Calu3 (cell line): Measurements from ENCODE around the gene KCP. TPM values are rescaled to one million over a fixed set of nuclear protein-coding genes. Genes with fewer than 3 reads are reported as not detected.
A peak's percentile ranks its signal among the peaks of the same experiment; 100 is the strongest.

ENCODE experiments used
- BruUV-seq: library from RNA; stranded (reverse); fragments of 400-500 nt; replicated peaks from 2 replicates; lab custom pipeline; 2021; lab: Mats Ljungman, UMichigan
- CTCF ChIA-PET: fragments of 300-600 bp; sonication (Branson Sonifier 250); formaldehyde crosslinking; loops from one replicate; lab custom pipeline; 2022; ENCODE audit warnings: antibody characterized with exemption; lab: Charles Lee
- DNase-seq: peaks from one replicate; pipeline ENCODE4 v3.0.0; 2022
- H3K27ac Mint-ChIP-seq: one replicate; pipeline ENCODE4 v1.8.0; 2022; ENCODE audit warnings: mixed read lengths; ENCODE audit not compliant: unreplicated experiment
- H3K27me3 Mint-ChIP-seq: one replicate; pipeline ENCODE4 v1.8.0; 2022; ENCODE audit warnings: mixed read lengths; ENCODE audit not compliant: unreplicated experiment
- H3K36me3 Mint-ChIP-seq: one replicate; pipeline ENCODE4 v1.8.0; 2022; ENCODE audit warnings: mild to moderate bottlenecking, moderate library complexity, mixed read lengths; ENCODE audit not compliant: insufficient read depth, unreplicated experiment
- H3K4me1 Mint-ChIP-seq: one replicate; pipeline ENCODE4 v1.8.0; 2022; ENCODE audit warnings: mild to moderate bottlenecking, low read depth, mixed read lengths; ENCODE audit not compliant: unreplicated experiment
- H3K4me3 Mint-ChIP-seq: one replicate; pipeline ENCODE4 v1.8.0; 2022; ENCODE audit warnings: mild to moderate bottlenecking, low read depth, moderate library complexity, mixed read lengths; ENCODE audit not compliant: unreplicated experiment
- H3K9me3 Mint-ChIP-seq: one replicate; pipeline ENCODE4 v1.8.0; 2022; ENCODE audit warnings: low read depth, mixed read lengths; ENCODE audit not compliant: unreplicated experiment
- intact Hi-C: fragments of 100-400 bp; cut with micrococcal nuclease; formaldehyde crosslinking; loops from one replicate; pipeline ENCODE4 v1.10.0; 2022; ENCODE audit not compliant: unreplicated experiment
- total RNA-seq: library from RNA; stranded (reverse); gene quantifications from 2 replicates; pipeline ENCODE4 v1.2.3, GENCODE V29; 2022
- TF ChIP-seq, protein P1 (sequence below): fragments of 200-600 bp; IDR thresholded peaks from one replicate; pipeline ENCODE4 v1.8.0; 2022; ENCODE audit warnings: antibody characterized with exemption; ENCODE audit not compliant: unreplicated experiment

KCP gene
- total RNA-seq, 1 experiment from 2014 or later = 6.8 TPM

DNA sequence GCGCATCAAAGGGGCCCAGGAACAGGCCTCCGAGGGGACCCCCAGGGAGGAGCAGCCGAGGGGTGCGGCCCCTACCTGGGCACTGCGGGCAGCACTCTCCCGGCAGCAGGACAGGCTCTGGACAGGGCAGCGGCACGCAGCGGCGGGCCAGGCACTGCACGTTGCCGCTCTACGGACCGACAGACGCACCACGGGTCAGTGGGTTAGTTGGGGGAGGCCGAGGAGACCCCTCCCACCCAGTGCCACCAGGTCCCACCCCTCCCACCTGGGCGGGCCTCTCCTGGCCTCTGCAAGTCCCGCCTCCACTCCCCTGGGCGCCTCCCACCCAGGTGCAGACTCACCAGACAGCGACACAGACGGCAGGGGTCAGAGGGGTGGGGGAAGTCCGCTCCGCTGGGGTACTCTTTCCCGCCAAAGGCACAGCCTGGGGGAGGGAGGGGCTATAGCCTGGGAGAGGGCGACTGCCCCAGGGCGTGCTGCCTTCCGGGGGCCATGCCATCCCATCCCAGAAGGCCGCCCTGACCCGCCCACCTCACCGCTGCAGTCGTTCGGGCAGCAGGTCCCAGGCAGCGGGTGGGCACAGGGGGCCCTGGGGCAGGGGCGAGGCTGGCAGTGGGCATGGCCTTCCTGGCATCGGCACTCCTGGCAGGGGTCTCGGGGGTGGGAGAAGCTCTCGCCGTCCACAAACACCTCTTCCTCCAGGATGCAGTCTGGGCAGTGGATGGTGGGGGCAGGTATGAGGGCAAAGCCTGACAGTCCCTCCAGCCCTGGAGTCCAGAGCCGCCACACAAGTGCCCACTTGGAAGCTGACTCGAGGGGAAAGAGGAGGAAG lies 19.2 kb downstream of the KCP start:
- Mint-ChIP-seq H3K27ac (no peak overlapping the region), H3K4me1 (peaks cover 15% of the 10 kb centered on the region), H3K27me3 (no peaks in the 10 kb centered on the region), H3K4me3 (peak overlapping the region; percentile 57), H3K36me3 (peaks cover 46% of the 10 kb centered on the region), H3K9me3 (no peaks in the 10 kb centered on the region)
- CTCF ChIA-PET = no interaction called here
- BruUV-seq = no TSS peak
- DNase-seq = peak; percentile 82
- intact Hi-C loops = no loop called here
- TF ChIP-seq, protein P1, sequence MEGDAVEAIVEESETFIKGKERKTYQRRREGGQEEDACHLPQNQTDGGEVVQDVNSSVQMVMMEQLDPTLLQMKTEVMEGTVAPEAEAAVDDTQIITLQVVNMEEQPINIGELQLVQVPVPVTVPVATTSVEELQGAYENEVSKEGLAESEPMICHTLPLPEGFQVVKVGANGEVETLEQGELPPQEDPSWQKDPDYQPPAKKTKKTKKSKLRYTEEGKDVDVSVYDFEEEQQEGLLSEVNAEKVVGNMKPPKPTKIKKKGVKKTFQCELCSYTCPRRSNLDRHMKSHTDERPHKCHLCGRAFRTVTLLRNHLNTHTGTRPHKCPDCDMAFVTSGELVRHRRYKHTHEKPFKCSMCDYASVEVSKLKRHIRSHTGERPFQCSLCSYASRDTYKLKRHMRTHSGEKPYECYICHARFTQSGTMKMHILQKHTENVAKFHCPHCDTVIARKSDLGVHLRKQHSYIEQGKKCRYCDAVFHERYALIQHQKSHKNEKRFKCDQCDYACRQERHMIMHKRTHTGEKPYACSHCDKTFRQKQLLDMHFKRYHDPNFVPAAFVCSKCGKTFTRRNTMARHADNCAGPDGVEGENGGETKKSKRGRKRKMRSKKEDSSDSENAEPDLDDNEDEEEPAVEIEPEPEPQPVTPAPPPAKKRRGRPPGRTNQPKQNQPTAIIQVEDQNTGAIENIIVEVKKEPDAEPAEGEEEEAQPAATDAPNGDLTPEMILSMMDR = peak; percentile 10

DNA sequence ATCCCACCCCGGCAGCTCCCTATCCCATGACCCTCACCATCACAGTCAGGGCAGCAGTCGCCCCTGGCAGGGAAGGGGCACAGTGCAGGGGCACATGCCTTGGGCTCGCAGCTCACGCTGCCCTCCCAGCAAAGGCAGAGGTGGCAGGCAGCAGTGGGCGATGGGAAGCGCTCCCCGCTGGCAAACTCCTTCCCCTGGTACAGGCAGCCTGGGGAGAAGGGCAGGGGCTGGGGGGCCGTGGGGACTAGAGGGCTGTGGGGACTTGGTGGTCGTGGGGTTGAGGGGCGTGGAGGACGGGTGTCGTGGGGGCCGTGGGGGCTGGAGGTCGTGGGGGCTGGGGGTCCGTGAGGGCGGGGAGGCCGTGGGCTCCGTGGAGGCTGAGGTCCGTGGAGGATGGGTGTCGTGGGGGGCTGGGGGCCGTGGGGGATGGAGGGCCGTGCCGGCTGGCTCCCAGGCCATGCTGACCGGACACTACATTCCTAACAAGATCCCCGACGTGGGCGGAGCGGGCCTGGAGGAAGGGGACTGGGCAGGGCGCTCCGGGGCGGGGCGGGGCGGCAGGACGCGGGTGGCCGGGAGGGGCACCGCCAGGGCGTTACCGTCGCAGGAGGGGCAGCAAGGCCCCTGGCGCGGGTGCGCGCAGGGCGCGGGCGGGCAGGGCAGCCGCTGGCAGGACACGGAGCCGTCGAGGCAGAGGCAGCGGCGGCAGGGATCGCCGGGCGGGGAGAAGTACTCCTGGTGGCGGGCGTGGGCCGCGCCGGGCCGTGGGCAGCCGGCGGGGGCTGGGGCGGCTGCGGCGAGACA lies 20.0 kb downstream of the KCP start:
- DNase-seq = peak; percentile 79
- H3K4me3 Mint-ChIP-seq = peak overlapping the region; percentile 57
- CTCF ChIA-PET = interaction anchor here (0.6 to 0.8 kb wide), 5 partner anchors 150 to 546 kb away, joined by 4 to 6 read pairs (median 6); no protein-coding TSS in a partner anchor
- no TSS peak for BruUV-seq
- TF ChIP-seq, protein P1 = peak; percentile 12
- peaks cover 15% of the 10 kb centered on the region for H3K4me1 Mint-ChIP-seq
- H3K36me3 Mint-ChIP-seq = peaks cover 51% of the 10 kb centered on the region
- intact Hi-C loops = no loop called here
- H3K27me3 Mint-ChIP-seq = no peaks in the 10 kb centered on the region
- no peak overlapping the region for H3K27ac Mint-ChIP-seq
- no peaks in the 10 kb centered on the region for H3K9me3 Mint-ChIP-seq

DNA sequence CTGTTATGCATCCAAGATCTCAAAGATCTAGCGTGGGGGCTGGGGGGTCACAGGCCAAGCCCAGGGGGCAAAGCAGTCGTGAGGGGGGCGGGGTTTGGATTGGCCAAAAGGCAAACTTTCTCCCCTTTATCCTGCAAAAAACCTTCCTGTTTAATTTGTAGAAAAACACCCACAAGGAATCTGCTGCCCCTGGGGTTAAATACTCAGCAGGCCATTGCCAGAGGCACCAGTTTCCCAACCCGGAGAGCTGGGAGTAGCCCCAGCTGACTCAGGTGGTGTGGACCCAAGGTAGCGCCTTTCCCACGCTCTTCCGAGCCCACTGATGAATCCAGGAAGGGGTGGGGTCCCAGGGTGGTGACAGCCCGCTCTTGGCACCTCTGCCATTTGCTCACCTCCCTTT lies 21.4 kb downstream of the KCP start:
- no TSS peak for BruUV-seq
- no peak for DNase-seq
- H3K4me3 Mint-ChIP-seq = no peak overlapping the region
- no peaks in the 10 kb centered on the region for H3K9me3 Mint-ChIP-seq
- TF ChIP-seq, protein P1 = no peak
- peaks cover 51% of the 10 kb centered on the region for H3K36me3 Mint-ChIP-seq
- no peak overlapping the region for H3K27ac Mint-ChIP-seq
- H3K27me3 Mint-ChIP-seq = no peaks in the 10 kb centered on the region
- intact Hi-C loops = no loop called here
- H3K4me1 Mint-ChIP-seq = peaks cover 20% of the 10 kb centered on the region
- CTCF ChIA-PET = interaction anchor here (0.6 kb wide), 2 partner anchors 14 to 466 kb away, joined by 4 to 5 read pairs; no protein-coding TSS in a partner anchor

DNA sequence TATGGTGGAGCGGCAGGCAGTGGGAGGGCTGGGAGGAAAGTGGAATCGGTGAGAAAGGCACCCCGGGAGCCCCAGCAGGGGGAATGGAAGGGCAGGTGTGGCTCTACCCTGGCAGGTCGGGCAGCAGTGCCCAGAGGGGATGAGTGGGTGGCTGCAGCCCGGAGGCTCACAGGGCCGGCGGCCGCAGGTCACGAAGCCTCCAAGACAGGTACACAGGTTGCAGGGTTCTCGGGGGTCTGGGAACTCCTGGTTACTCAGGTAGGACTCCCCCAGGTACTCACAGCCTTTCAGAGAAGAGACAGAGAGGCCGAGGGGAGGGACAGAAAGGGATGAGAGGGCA lies 21.8 kb downstream of the KCP start:
- Mint-ChIP-seq H3K4me3 (no peak overlapping the region), H3K27me3 (no peaks in the 10 kb centered on the region), H3K36me3 (peaks cover 50% of the 10 kb centered on the region), H3K4me1 (peaks cover 21% of the 10 kb centered on the region), H3K27ac (no peak overlapping the region), H3K9me3 (no peaks in the 10 kb centered on the region)
- intact Hi-C loops = no loop called here
- CTCF ChIA-PET = interaction anchor here (0.6 kb wide), 1 partner anchor 466 kb away, joined by 4 read pairs; no protein-coding TSS in a partner anchor
- TF ChIP-seq, protein P1 = no peak
- no peak for DNase-seq
- no TSS peak for BruUV-seq
